A549 (cell line): ENCODE results near the gene B3GLCT. TPM values are rescaled to one million over a fixed set of nuclear protein-coding genes. Genes with fewer than 3 reads are reported as not detected.

Experiments
- ATAC-seq, 2 experiments: fragments of 200-7000 bp in 1 of 2; fragments of >200 bp in 1 of 2; cut with Nextera tagmentation in 1 of 2; cut with Tn5 transposase in 1 of 2; 3 replicates each; pipeline versions ENCODE4 v1.8.0 to v1.9.1; 2018 to 2020; ENCODE audit warnings: mild to moderate bottlenecking in 1 of 2, moderate library complexity in 1 of 2
- CTCF ChIA-PET: fragments of 300-600 bp; sonication (Branson Sonifier 250); formaldehyde crosslinking; extraction: SDS; loops from one replicate; lab custom pipeline; 2021; ENCODE audit warnings: antibody characterized with exemption, inconsistent platforms; lab: Yijun Ruan, JAX
- POLR2A ChIA-PET: fragments of 350-600 bp; formaldehyde crosslinking; extraction: SDS; loops from one replicate; lab custom pipeline; 2021; ENCODE audit warnings: antibody characterized with exemption, inconsistent platforms; lab: Yijun Ruan, JAX
- DNase-seq, 2 experiments: peaks; one replicate each; pipeline versions ENCODE4 v3.0.0 to v3.0.0-alpha.2; 2011 to 2016; ENCODE audit warnings: low read depth in 1 of 2, low spot score in 1 of 2
- FAIRE-seq: peaks from 2 replicates; lab custom pipeline; 2011; peaks lifted over from hg19 to GRCh38; lab: Jason Lieb, UNC
- H3K27ac ChIP-seq, 2 experiments: fragments of >200 bp; sonication (Bioruptor Twin); formaldehyde crosslinking; 3 replicates each; pipeline ENCODE4 v1.5.1; 2016 to 2017
- H3K4me1 ChIP-seq: fragments of >200 bp; sonication (Bioruptor Twin); formaldehyde crosslinking; 3 replicates; pipeline ENCODE4 v1.6.1; 2016
- H3K4me2 ChIP-seq: fragments of >200 bp; sonication (Bioruptor Twin); formaldehyde crosslinking; 3 replicates; pipeline ENCODE4 v1.6.1; 2016
- H3K4me3 ChIP-seq: fragments of >200 bp; sonication (Bioruptor Twin); formaldehyde crosslinking; 3 replicates; pipeline ENCODE4 v1.5.1; 2016
- H3K9me3 ChIP-seq: fragments of >200 bp; sonication (Bioruptor Twin); formaldehyde crosslinking; 3 replicates; pipeline ENCODE4 v1.6.1; 2016
- BCL3 ChIP-seq: fragments of >200 bp; sonication (Bioruptor Twin); formaldehyde crosslinking; IDR thresholded peaks from 3 replicates; pipeline ENCODE4 v1.6.1; 2016
- CTCF ChIP-seq: fragments of >200 bp; sonication (Bioruptor Twin); formaldehyde crosslinking; IDR thresholded peaks from 3 replicates; pipeline ENCODE4 v1.5.1; 2016
- E2F6 ChIP-seq: IDR thresholded peaks from 2 replicates; pipeline ENCODE4 v1.6.1; 2012; ENCODE audit warnings: low read depth, borderline replicate concordance
- EHF ChIP-seq: fragments of 250-450 bp; sonication (Bioruptor Pico); IDR thresholded peaks from 2 replicates; pipeline ENCODE4 v1.5.0; 2020; ENCODE audit warnings: mild to moderate bottlenecking
- EHMT2 ChIP-seq: fragments of 200-600 bp; sonication (generic); IDR thresholded peaks from 2 replicates; pipeline ENCODE4 v1.6.1; 2016; ENCODE audit warnings: antibody characterized with exemption, low read depth, mild to moderate bottlenecking, moderate library complexity
- FOSB ChIP-seq: fragments of 250-450 bp; sonication (Bioruptor Pico); IDR thresholded peaks from 2 replicates; pipeline ENCODE4 v1.5.0; 2020; ENCODE audit warnings: mild to moderate bottlenecking, moderate library complexity
- FOXS1 ChIP-seq: fragments of 250-450 bp; sonication (Bioruptor Pico); IDR thresholded peaks from 2 replicates; pipeline ENCODE4 v1.5.0; 2020; ENCODE audit warnings: mild to moderate bottlenecking, moderate library complexity
- HDAC2 ChIP-seq: fragments of 200-600 bp; sonication (generic); IDR thresholded peaks from 2 replicates; pipeline ENCODE4 v1.6.1; 2016
- HOXB13 ChIP-seq: fragments of 250-450 bp; sonication (Bioruptor Pico); IDR thresholded peaks from 2 replicates; pipeline ENCODE4 v1.5.0; 2020; ENCODE audit warnings: low read depth, mild to moderate bottlenecking, moderate library complexity
- HOXB5 ChIP-seq: fragments of 250-450 bp; sonication (Bioruptor Pico); IDR thresholded peaks from 2 replicates; pipeline ENCODE4 v1.5.0; 2020; ENCODE audit warnings: mild to moderate bottlenecking, moderate library complexity
- JUN ChIP-seq, 2 experiments: fragments of >200 bp; sonication (Bioruptor Twin); formaldehyde crosslinking; IDR thresholded peaks; 2 replicates in 1 of 2; 3 replicates in 1 of 2; pipeline ENCODE4 v1.6.1; 2016 to 2017
- MAFK ChIP-seq: fragments of 450-650 bp; IDR thresholded peaks from 2 replicates; pipeline ENCODE4 v1.6.1; 2014; ENCODE audit not compliant: partially characterized antibody
- MAZ ChIP-seq: fragments of 150-350 bp; IDR thresholded peaks from 2 replicates; pipeline ENCODE4 v1.6.1; 2014; ENCODE audit warnings: antibody characterized with exemption, low read depth, low read length, borderline replicate concordance
- MYC ChIP-seq: IDR thresholded peaks from 2 replicates; pipeline ENCODE4 v1.6.1; 2012; ENCODE audit warnings: mild to moderate bottlenecking, inconsistent platforms, low read length, improper control_type of control experiment, borderline replicate concordance
- NFE2L2 ChIP-seq: fragments of 150-350 bp; conservative IDR thresholded peaks from 2 replicates; pipeline ENCODE4 v1.6.1; 2014; ENCODE audit warnings: low read length
- NPAS2 ChIP-seq: fragments of 250-450 bp; sonication (Bioruptor Pico); IDR thresholded peaks from 2 replicates; pipeline ENCODE4 v1.8.0; 2022; ENCODE audit warnings: mild to moderate bottlenecking, moderate library complexity, borderline replicate concordance
- NR3C1 ChIP-seq: fragments of >200 bp; sonication (Bioruptor Twin); formaldehyde crosslinking; IDR thresholded peaks from 3 replicates; pipeline ENCODE4 v1.6.1; 2017
- PBX3 ChIP-seq: IDR thresholded peaks from 2 replicates; pipeline ENCODE4 v1.6.1; 2012
- PHF8 ChIP-seq: fragments of 200-600 bp; sonication (generic); IDR thresholded peaks from 2 replicates; pipeline ENCODE4 v1.6.1; 2016; ENCODE audit warnings: low read depth, mild to moderate bottlenecking, antibody characterized with exemption, moderate library complexity, borderline replicate concordance
- POLR2A ChIP-seq: IDR thresholded peaks from 2 replicates; pipeline ENCODE4 v1.6.1; 2012; ENCODE audit warnings: mild to moderate bottlenecking, low read length
- RARB ChIP-seq: fragments of 250-450 bp; sonication (Bioruptor Pico); IDR thresholded peaks from 2 replicates; pipeline ENCODE4 v1.8.0; 2021; ENCODE audit warnings: mild to moderate bottlenecking, moderate library complexity
- RCOR1 ChIP-seq: fragments of 150-350 bp; IDR thresholded peaks from 2 replicates; pipeline ENCODE4 v1.6.1; 2014; ENCODE audit warnings: antibody characterized with exemption, low read length, low read depth
- RFX5 ChIP-seq: fragments of 450-650 bp; IDR thresholded peaks from 2 replicates; pipeline ENCODE4 v1.7.1; 2014; ENCODE audit warnings: antibody characterized with exemption, mild to moderate bottlenecking, moderate library complexity
- RNF2 ChIP-seq: fragments of 200-600 bp; sonication (generic); IDR thresholded peaks from 2 replicates; pipeline ENCODE4 v1.6.1; 2016; ENCODE audit warnings: low read depth, mild to moderate bottlenecking, antibody characterized with exemption, moderate library complexity, borderline replicate concordance
- SMC3 ChIP-seq: fragments of >200 bp; sonication (Bioruptor Twin); formaldehyde crosslinking; IDR thresholded peaks from 3 replicates; pipeline ENCODE4 v1.6.1; 2018; ENCODE audit warnings: inconsistent platforms
- ZC3H11A ChIP-seq: fragments of 450-650 bp; IDR thresholded peaks from 2 replicates; pipeline ENCODE4 v1.6.1; 2014; ENCODE audit warnings: antibody characterized with exemption, mild to moderate bottlenecking
- ZSCAN20 ChIP-seq: fragments of 250-450 bp; sonication (Bioruptor Pico); IDR thresholded peaks from 2 replicates; pipeline ENCODE4 v1.8.0; 2022; ENCODE audit warnings: mild to moderate bottlenecking, moderate library complexity
- WGBS: methylation state at CpG from one replicate; pipeline ENCODE4 v1.1.6; 2017; ENCODE audit errors: missing lambda C conversion rate; 5-methylcytosine and 5-hydroxymethylcytosine counted together
- polyA plus RNA-seq, 4 experiments: library from polyadenylated mRNA; depleted of rRNA in 3 of 4; stranded (reverse); fragments of >200 nt; fragmentation: RNase III in 1 of 4; extraction: RNeasy Plus Mini Kit Qiagen cat#74134 plus additional on column Dnase treatment in 1 of 4; gene quantifications; 2 replicates in 3 of 4; 3 replicates in 1 of 4; pipeline ENCODE4 v1.2.3, GENCODE V29; 2011 to 2017

Gene B3GLCT
- polyA plus RNA-seq, 2 of the 4 experiments (the other 2 are of a cell fraction): 4.5 to 6.6 TPM

GRCh38 chr13:31161557-31162150 lies 38.1 kb upstream of the B3GLCT start, which contains the start of gene HSPH1 (continued):
- TF ChIP-seq BCL3 (0 out of 3 replicates have a peak, but pooled peaks have one; percentile 63), RARB (CRISPR knock-in tag) (no peak), MAFK (no peak), PBX3 (no peak), RNF2 (no peak), EHF (CRISPR knock-in tag) (no peak), NR3C1 (no peak), PHF8 (peak; percentile 38; the same call in 1 of the 2 replicates), POLR2A (peak; percentile 99), E2F6 (peak; percentile 80; the same call in 1 of the 2 replicates)

GRCh38 chr13:31162151-31163008 lies 37.4 kb upstream of the B3GLCT start:
- peak overlapping the region; percentile 63 for H3K4me2 ChIP-seq
- peak overlapping the region; percentile 85 to 97 for H3K27ac ChIP-seq
- ChIA-PET POLR2A (interaction anchor here (1.0 kb wide), 1 partner anchor 116 kb away, joined by 3 read pairs; no protein-coding TSS in a partner anchor), CTCF (interaction anchor here (1.5 kb wide), 1 partner anchor 12 kb away, joined by 3 read pairs; no protein-coding TSS in a partner anchor)
- peak; percentile 96 for ATAC-seq
- 1% methylated on average over 32 of the region's 34 CpGs for WGBS
- H3K4me1 ChIP-seq: peaks cover 40% of the 10 kb centered on the region
- peak overlapping the region; percentile 84 for H3K4me3 ChIP-seq
- no peak for FAIRE-seq
- H3K9me3 ChIP-seq: no peaks in the 10 kb centered on the region
- peak; percentile 84 to 96 for DNase-seq
- TF ChIP-seq HDAC2 (no peak), RCOR1 (no peak), MAZ (no peak), HOXB13 (CRISPR knock-in tag) (no peak), FOSB (no peak), JUN (IDR thresholded peaks at IDR 0.05) (peak in 1 of 2 experiments; percentile 26; a peak in 1 of 5 replicates), MAFK (no peak), MYC (0 out of 2 replicates have a peak, but pooled peaks have one; percentile 38), ZSCAN20 (CRISPR knock-in tag) (no peak), HOXB5 (no peak), PHF8 (no peak), CTCF (no peak), RARB (CRISPR knock-in tag) (no peak), NFE2L2 (no peak), SMC3 (no peak), RFX5 (peak; percentile 10; the same call in 1 of the 2 replicates), EHMT2 (no peak), NPAS2 (no peak), ZC3H11A (no peak), BCL3 (no peak), FOXS1 (CRISPR knock-in tag) (no peak)
